HG03342 (cell line): ENCODE measurements around the gene DNAJC1.
"Not testable (repeated sequence)": the region's sequence is repeated elsewhere in the genome, so short reads cannot be mapped to it uniquely, and the experiment has no call there.

Experiments used
- ATAC-seq: cut with Tn5 transposase; IDR thresholded peaks from one replicate; pipeline ENCODE4 v1.9.1; 2021; ENCODE audit warnings: mild to moderate bottlenecking, moderate library complexity; ENCODE audit not compliant: unreplicated experiment

Gene DNAJC1

GRCh38 chr10:21733710-21734109 lies 269.8 kb downstream of the DNAJC1 start:
- no peak for ATAC-seq

- ATAC-seq = no peak
These were observed 271.3 kb downstream of the DNAJC1 start for GRCh38 chr10:21732067-21732772.

- no peak for ATAC-seq
These were observed 274.9 kb downstream of the DNAJC1 start for GRCh38 chr10:21728618-21729017.

- ATAC-seq = no peak
These were observed 275.9 kb downstream of the DNAJC1 start for GRCh38 chr10:21727452-21728168.

GRCh38 chr10:21726601-21727225 lies 276.8 kb downstream of the DNAJC1 start:
- ATAC-seq = no peak

- ATAC-seq = peak; percentile 90
These were observed 278.7 kb downstream of the DNAJC1 start for GRCh38 chr10:21724687-21725367.

GRCh38 chr10:21724020-21724589 lies 279.4 kb downstream of the DNAJC1 start:
- ATAC-seq = no peak

GRCh38 chr10:21722209-21722608 lies 281.3 kb downstream of the DNAJC1 start:
- no peak for ATAC-seq

GRCh38 chr10:21721000-21721665 lies 282.4 kb downstream of the DNAJC1 start:
- ATAC-seq = no peak

GRCh38 chr10:21720090-21720489 lies 283.4 kb downstream of the DNAJC1 start:
- ATAC-seq = no peak

- no peak for ATAC-seq
These were observed 284.0 kb downstream of the DNAJC1 start for GRCh38 chr10:21719502-21719901.

- ATAC-seq = not testable (repeated sequence)
These were observed 286.0 kb downstream of the DNAJC1 start for GRCh38 chr10:21717437-21718054.

GRCh38 chr10:21715531-21716195 lies 287.9 kb downstream of the DNAJC1 start:
- ATAC-seq = no peak

- ATAC-seq = no peak
These were observed 290.6 kb downstream of the DNAJC1 start for GRCh38 chr10:21712975-21713374.

- ATAC-seq = no peak
These were observed 296.0 kb downstream of the DNAJC1 start for GRCh38 chr10:21707498-21707897.
